Measurements from ENCODE around the gene LPCAT4. TPM values are rescaled to one million over a fixed set of nuclear protein-coding genes. Genes with fewer than 3 reads are reported as not detected.
"Not testable (repeated sequence)": the region's sequence is repeated elsewhere in the genome, so short reads cannot be mapped to it uniquely, and the experiment has no call there.

Gene LPCAT4
- 10 to 100 TPM; 73.8 to 95.0 TPM for total RNA-seq

- peak within 1 kb of the TSS; percentile 86 for H3K27ac Mint-ChIP-seq
- no peaks in the 10 kb centered on the region for H3K9me3 Mint-ChIP-seq
- H3K4me3 Mint-ChIP-seq = peak within 1 kb of the TSS; percentile 96
- H3K27me3 Mint-ChIP-seq = no peaks in the 10 kb centered on the region
- peaks cover 25% of the 10 kb centered on the region for H3K36me3 Mint-ChIP-seq (ENCODE audit: low read depth)
- peak; percentile 88 for ATAC-seq (replicated peaks)
- peaks cover 29% of the 10 kb centered on the region for H3K4me1 Mint-ChIP-seq
Observed at GRCh38 chr15:34367101-34368081, at the start of gene LPCAT4. LPCAT4 (minus strand) TSS chr15:34367196; CDS start chr15:34367100, 96 bp downstream.

GRCh38 chr15:34409511-34409910 lies 42.5 kb upstream of the LPCAT4 start:
- H3K4me1 Mint-ChIP-seq; H3K27me3 Mint-ChIP-seq; ATAC-seq (replicated peaks): not testable (repeated sequence)

GRCh38 chr15:34408973-34409372 lies 42.0 kb upstream of the LPCAT4 start:
- not testable (repeated sequence) for H3K9me3 Mint-ChIP-seq; H3K4me3 Mint-ChIP-seq; H3K27me3 Mint-ChIP-seq; H3K36me3 Mint-ChIP-seq (ENCODE audit: low read depth); H3K4me1 Mint-ChIP-seq; H3K27ac Mint-ChIP-seq; ATAC-seq (replicated peaks)

More at GRCh38 chr15:34409511-34409910, 42.5 kb upstream of the LPCAT4 start:
- H3K27ac Mint-ChIP-seq; H3K9me3 Mint-ChIP-seq; H3K4me3 Mint-ChIP-seq; H3K36me3 Mint-ChIP-seq (ENCODE audit: low read depth): not testable (repeated sequence)

GRCh38 chr15:34403899-34404298 lies 36.9 kb upstream of the LPCAT4 start:
- not testable (repeated sequence) for H3K27me3 Mint-ChIP-seq; H3K27ac Mint-ChIP-seq; H3K4me1 Mint-ChIP-seq; H3K9me3 Mint-ChIP-seq; H3K36me3 Mint-ChIP-seq (ENCODE audit: low read depth); H3K4me3 Mint-ChIP-seq
- peak; percentile 87 for ATAC-seq (replicated peaks)

- not testable (repeated sequence) for H3K36me3 Mint-ChIP-seq (ENCODE audit: low read depth); H3K27ac Mint-ChIP-seq; H3K27me3 Mint-ChIP-seq; H3K9me3 Mint-ChIP-seq; H3K4me1 Mint-ChIP-seq; H3K4me3 Mint-ChIP-seq
- ATAC-seq (replicated peaks) = peak; percentile 79
Observed at GRCh38 chr15:34403160-34403598, 36.2 kb upstream of the LPCAT4 start.

GRCh38 chr15:34397637-34398259 lies 30.8 kb upstream of the LPCAT4 start:
- not testable (repeated sequence) for H3K27me3 Mint-ChIP-seq; H3K9me3 Mint-ChIP-seq; H3K4me1 Mint-ChIP-seq; H3K4me3 Mint-ChIP-seq; H3K27ac Mint-ChIP-seq; H3K36me3 Mint-ChIP-seq (ENCODE audit: low read depth)
- peak; percentile 96 for ATAC-seq (replicated peaks)

- H3K36me3 Mint-ChIP-seq (ENCODE audit: low read depth); ATAC-seq (replicated peaks); H3K4me3 Mint-ChIP-seq; H3K27me3 Mint-ChIP-seq; H3K4me1 Mint-ChIP-seq; H3K27ac Mint-ChIP-seq; H3K9me3 Mint-ChIP-seq: not testable (repeated sequence)
Observed at GRCh38 chr15:34392981-34393380, 26.0 kb upstream of the LPCAT4 start.

GRCh38 chr15:34389594-34390086 lies 22.6 kb upstream of the LPCAT4 start:
- not testable (repeated sequence) for H3K27me3 Mint-ChIP-seq; H3K27ac Mint-ChIP-seq; H3K4me1 Mint-ChIP-seq; ATAC-seq (replicated peaks); H3K4me3 Mint-ChIP-seq; H3K36me3 Mint-ChIP-seq (ENCODE audit: low read depth); H3K9me3 Mint-ChIP-seq

GRCh38 chr15:34381829-34382521 lies 15.0 kb upstream of the LPCAT4 start:
- not testable (repeated sequence) for H3K27me3 Mint-ChIP-seq; H3K9me3 Mint-ChIP-seq; H3K4me3 Mint-ChIP-seq; ATAC-seq (replicated peaks); H3K4me1 Mint-ChIP-seq; H3K27ac Mint-ChIP-seq; H3K36me3 Mint-ChIP-seq (ENCODE audit: low read depth)

GRCh38 chr15:34380491-34380890 lies 13.5 kb upstream of the LPCAT4 start:
- H3K27me3 Mint-ChIP-seq; H3K27ac Mint-ChIP-seq; H3K36me3 Mint-ChIP-seq (ENCODE audit: low read depth); ATAC-seq (replicated peaks); H3K9me3 Mint-ChIP-seq; H3K4me1 Mint-ChIP-seq; H3K4me3 Mint-ChIP-seq: not testable (repeated sequence)

GRCh38 chr15:34376856-34377255 lies 9.9 kb upstream of the LPCAT4 start:
- H3K4me1 Mint-ChIP-seq = no peaks in the 10 kb centered on the region
- no peak overlapping the region for H3K4me3 Mint-ChIP-seq
- no peak overlapping the region for H3K27ac Mint-ChIP-seq
- H3K9me3 Mint-ChIP-seq = no peaks in the 10 kb centered on the region
- ATAC-seq (replicated peaks) = no peak
- H3K36me3 Mint-ChIP-seq (ENCODE audit: low read depth) = peaks cover 6% of the 10 kb centered on the region
- no peaks in the 10 kb centered on the region for H3K27me3 Mint-ChIP-seq

GRCh38 chr15:34375541-34375940 lies 8.5 kb upstream of the LPCAT4 start:
- H3K27me3 Mint-ChIP-seq; H3K9me3 Mint-ChIP-seq; H3K4me1 Mint-ChIP-seq; H3K27ac Mint-ChIP-seq; ATAC-seq (replicated peaks); H3K4me3 Mint-ChIP-seq; H3K36me3 Mint-ChIP-seq (ENCODE audit: low read depth): not testable (repeated sequence)

- Mint-ChIP-seq H3K9me3 (no peaks in the 10 kb centered on the region), H3K27me3 (no peaks in the 10 kb centered on the region), H3K4me1 (peaks cover 5% of the 10 kb centered on the region), H3K36me3 (ENCODE audit: low read depth) (no peaks in the 10 kb centered on the region), H3K27ac (no peak overlapping the region), H3K4me3 (no peak overlapping the region)
- no peak for ATAC-seq (replicated peaks)
Observed at GRCh38 chr15:34374816-34375215, 7.8 kb upstream of the LPCAT4 start.

GRCh38 chr15:34373951-34374350 lies 7.0 kb upstream of the LPCAT4 start:
- Mint-ChIP-seq H3K4me1 (peaks cover 7% of the 10 kb centered on the region), H3K4me3 (no peak overlapping the region), H3K27ac (no peak overlapping the region), H3K9me3 (no peaks in the 10 kb centered on the region), H3K27me3 (no peaks in the 10 kb centered on the region), H3K36me3 (ENCODE audit: low read depth) (no peaks in the 10 kb centered on the region)
- no peak for ATAC-seq (replicated peaks)

All from activated T-helper 17 cell treated with anti-CD3 and anti-CD28 coated beads, Interleukin-2, amount 50 U/mL, for 72 hours (primary cell).